HAP-1 (cell line): ENCODE results near the gene VWF.

Experiments used
- DNase-seq, 2 experiments: peaks; one replicate each; pipeline ENCODE4 v3.0.0-alpha.2; 2016 to 2020; ENCODE audit warnings: low spot score in 2 of 2
- H3K27me3 ChIP-seq: fragments of 250-450 bp; sonication (Bioruptor Pico); 2 replicates; pipeline ENCODE4 v1.5.1; 2020; ENCODE audit warnings: low read depth, mild to moderate bottlenecking, moderate library complexity
- H3K36me3 ChIP-seq: fragments of 250-450 bp; sonication (Bioruptor Pico); replicated peaks from 2 replicates; pipeline ENCODE4 v1.5.1; 2020; ENCODE audit warnings: mild to moderate bottlenecking
- H3K4me1 ChIP-seq: fragments of 250-450 bp; sonication (Bioruptor Pico); 2 replicates; pipeline ENCODE4 v1.5.1; 2020; ENCODE audit warnings: mild to moderate bottlenecking
- H3K4me3 ChIP-seq: fragments of 250-450 bp; sonication (Bioruptor Pico); 2 replicates; pipeline ENCODE4 v1.5.1; 2020; ENCODE audit warnings: mild to moderate bottlenecking, moderate library complexity
- H3K9me3 ChIP-seq: fragments of 250-450 bp; sonication (Bioruptor Pico); 2 replicates; pipeline ENCODE4 v1.5.1; 2020; ENCODE audit warnings: mild to moderate bottlenecking, moderate library complexity
- in situ Hi-C: fragments of 300-500 bp; cut with MboI; formaldehyde crosslinking; loops from 3 replicates; pipeline ENCODE4 v1.14.3; 2020; ENCODE audit warnings: low sequenced_read_pairs, inconsistent platforms, mixed read lengths

The VWF gene

DNA sequence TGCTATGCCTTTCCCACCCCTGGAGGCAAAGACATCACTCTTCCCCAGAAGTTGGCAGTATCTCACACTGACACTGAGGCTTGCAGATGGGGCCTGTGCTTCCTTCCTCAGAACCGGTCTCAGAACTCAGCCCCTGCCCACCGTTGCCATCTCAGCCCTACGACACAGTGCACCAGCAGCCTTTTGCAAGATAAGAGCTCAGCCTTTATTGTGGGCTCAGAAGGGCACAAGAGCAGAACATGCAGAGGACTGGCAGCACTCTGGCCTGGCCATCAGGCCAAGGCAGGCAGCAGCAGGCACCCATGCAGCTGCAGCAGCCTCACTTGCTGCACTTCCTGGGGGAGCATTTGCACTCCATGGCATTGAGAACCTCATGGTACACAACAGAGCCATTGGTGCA, 175.8 kb downstream of the VWF start:
- in situ Hi-C loops: no loop called here
- Histone ChIP-seq H3K27me3 (0 out of 2 replicates have a peak, but pooled peaks cover 1% of the 10 kb centered on the region), H3K4me3 (no peak overlapping the region), H3K9me3 (no peaks in the 10 kb centered on the region), H3K36me3 (no peaks in the 10 kb centered on the region), H3K4me1 (no peaks in the 10 kb centered on the region)
- DNase-seq: no peak

DNA sequence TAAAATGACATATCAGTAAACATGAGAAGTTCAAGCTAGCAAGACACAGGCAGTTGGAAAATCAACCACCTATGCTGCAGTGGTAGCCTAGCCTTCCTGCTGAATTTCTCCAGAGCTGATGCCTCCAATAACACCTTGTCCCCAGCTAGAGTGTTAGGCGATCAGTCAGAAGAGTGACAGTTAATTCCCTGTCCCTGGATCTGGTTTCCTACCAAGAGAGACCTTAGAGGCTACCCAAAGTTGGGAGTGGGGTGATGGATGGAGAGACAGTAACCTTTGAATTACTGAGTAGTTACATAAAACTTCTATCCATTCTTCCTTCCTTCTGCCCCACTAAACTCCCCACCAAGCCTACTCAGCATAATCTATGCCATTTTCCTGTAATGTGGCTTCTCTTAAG, 177.5 kb downstream of the VWF start:
- H3K4me1 ChIP-seq: no peaks in the 10 kb centered on the region
- no peak for DNase-seq
- H3K27me3 ChIP-seq: no peaks in the 10 kb centered on the region
- no peaks in the 10 kb centered on the region for H3K36me3 ChIP-seq
- in situ Hi-C loops: no loop called here
- H3K9me3 ChIP-seq: no peaks in the 10 kb centered on the region
- H3K4me3 ChIP-seq: no peak overlapping the region

- no peak for DNase-seq
- H3K4me3 ChIP-seq: no peak overlapping the region
- H3K9me3 ChIP-seq: no peaks in the 10 kb centered on the region
- in situ Hi-C loops: no loop called here
- H3K36me3 ChIP-seq: no peaks in the 10 kb centered on the region
- H3K4me1 ChIP-seq: no peaks in the 10 kb centered on the region
- no peaks in the 10 kb centered on the region for H3K27me3 ChIP-seq
Observed at GRCh38 chr12:5946388-5946787, 178.1 kb downstream of the VWF start.

GRCh38 chr12:5945071-5946008, 179.1 kb downstream of the VWF start, which contains the start of gene ANO2:
ANO2 (minus strand) TSS chr12:5945259; CDS start chr12:5945217, 42 bp downstream.
- DNase-seq: no peak
- in situ Hi-C loops: no loop called here
- H3K4me3 ChIP-seq: no peak within 1 kb of the TSS
- no peaks in the 10 kb centered on the region for H3K4me1 ChIP-seq
- no peaks in the 10 kb centered on the region for H3K36me3 ChIP-seq
- H3K9me3 ChIP-seq: no peaks in the 10 kb centered on the region
- no peaks in the 10 kb centered on the region for H3K27me3 ChIP-seq

- H3K27me3 ChIP-seq: no peaks in the 10 kb centered on the region
- no peak overlapping the region for H3K4me3 ChIP-seq
- H3K4me1 ChIP-seq: no peaks in the 10 kb centered on the region
- no peaks in the 10 kb centered on the region for H3K9me3 ChIP-seq
- no peak for DNase-seq
- no peaks in the 10 kb centered on the region for H3K36me3 ChIP-seq
- in situ Hi-C loops: no loop called here
Observed at GRCh38 chr12:5944688-5945070, 179.8 kb downstream of the VWF start.

DNA sequence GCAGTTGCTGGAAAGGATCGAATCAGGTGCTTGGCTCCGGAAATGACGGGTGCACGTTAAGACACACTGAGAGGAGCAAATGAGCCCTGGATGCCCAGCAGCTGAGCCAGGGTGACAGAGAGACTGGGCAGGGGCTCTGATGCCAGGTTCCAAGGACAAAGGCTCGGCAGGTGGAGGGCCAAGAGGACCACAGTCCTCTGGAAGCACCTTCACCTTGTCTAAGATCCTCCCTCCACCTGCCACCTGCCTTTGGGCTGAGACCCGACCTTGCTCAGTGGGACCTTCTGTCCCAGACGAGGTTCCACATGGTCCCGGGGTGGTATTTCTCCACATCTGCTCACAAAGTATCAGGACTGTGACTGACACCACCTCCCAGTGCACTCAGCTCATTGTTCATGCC, 180.4 kb downstream of the VWF start:
- H3K9me3 ChIP-seq: no peaks in the 10 kb centered on the region
- no peaks in the 10 kb centered on the region for H3K27me3 ChIP-seq
- DNase-seq: no peak
- no peaks in the 10 kb centered on the region for H3K36me3 ChIP-seq
- no peaks in the 10 kb centered on the region for H3K4me1 ChIP-seq
- in situ Hi-C loops: no loop called here
- H3K4me3 ChIP-seq: no peak overlapping the region

GRCh38 chr12:5941907-5942306, 182.6 kb downstream of the VWF start:
- H3K4me3 ChIP-seq: no peak overlapping the region
- in situ Hi-C loops: no loop called here
- DNase-seq: no peak
- H3K36me3 ChIP-seq: no peaks in the 10 kb centered on the region
- H3K4me1 ChIP-seq: no peaks in the 10 kb centered on the region
- no peaks in the 10 kb centered on the region for H3K27me3 ChIP-seq
- H3K9me3 ChIP-seq: no peaks in the 10 kb centered on the region

- in situ Hi-C loops: no loop called here
- no peaks in the 10 kb centered on the region for H3K27me3 ChIP-seq
- DNase-seq: no peak
- H3K36me3 ChIP-seq: no peaks in the 10 kb centered on the region
- no peaks in the 10 kb centered on the region for H3K9me3 ChIP-seq
- no peak overlapping the region for H3K4me3 ChIP-seq
- no peaks in the 10 kb centered on the region for H3K4me1 ChIP-seq
Observed at GRCh38 chr12:5927732-5928516, 196.5 kb downstream of the VWF start.

GRCh38 chr12:5925646-5926045, 198.8 kb downstream of the VWF start:
- no peak for DNase-seq
- Histone ChIP-seq H3K4me3 (no peak overlapping the region), H3K4me1 (no peaks in the 10 kb centered on the region), H3K36me3 (no peaks in the 10 kb centered on the region), H3K9me3 (no peaks in the 10 kb centered on the region), H3K27me3 (no peaks in the 10 kb centered on the region)
- in situ Hi-C loops: no loop called here

- no peaks in the 10 kb centered on the region for H3K27me3 ChIP-seq
- DNase-seq: no peak
- in situ Hi-C loops: no loop called here
Observed at GRCh38 chr12:5924342-5924741, 200.1 kb downstream of the VWF start.

GRCh38 chr12:5923751-5924150, 200.7 kb downstream of the VWF start:
- no peaks in the 10 kb centered on the region for H3K27me3 ChIP-seq
- no peaks in the 10 kb centered on the region for H3K4me1 ChIP-seq
- no peaks in the 10 kb centered on the region for H3K9me3 ChIP-seq
- in situ Hi-C loops: no loop called here
- no peak for DNase-seq
- no peak overlapping the region for H3K4me3 ChIP-seq
- no peaks in the 10 kb centered on the region for H3K36me3 ChIP-seq

More at GRCh38 chr12:5924342-5924741, 200.1 kb downstream of the VWF start:
- no peak overlapping the region for H3K4me3 ChIP-seq
- H3K9me3 ChIP-seq: no peaks in the 10 kb centered on the region
- no peaks in the 10 kb centered on the region for H3K4me1 ChIP-seq
- no peaks in the 10 kb centered on the region for H3K36me3 ChIP-seq

DNA sequence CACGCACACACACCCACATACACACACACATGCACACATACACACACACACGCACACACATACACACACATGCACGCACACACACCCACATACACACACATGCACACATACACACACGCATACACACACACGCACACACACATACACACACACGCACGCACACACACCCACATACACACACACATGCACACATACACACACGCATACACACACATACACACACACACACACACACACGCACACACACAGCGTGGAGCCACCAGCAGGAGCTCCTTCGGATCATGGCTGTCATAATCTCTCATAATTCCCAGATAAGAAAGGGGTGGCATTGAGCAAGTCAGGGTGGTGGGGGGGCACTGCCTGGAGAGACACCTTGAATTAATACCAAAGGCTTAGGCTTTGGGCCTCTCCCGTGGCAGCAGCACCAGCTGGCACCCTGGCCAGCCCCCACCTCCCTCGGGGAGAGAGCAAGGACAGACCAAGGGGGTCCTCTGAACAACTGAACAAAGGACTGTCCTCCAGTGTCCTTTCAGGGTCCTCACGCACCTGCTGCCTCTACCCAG, 201.3 kb downstream of the VWF start:
- Histone ChIP-seq H3K4me1 (no peaks in the 10 kb centered on the region), H3K4me3 (no peak overlapping the region), H3K9me3 (no peaks in the 10 kb centered on the region), H3K27me3 (no peaks in the 10 kb centered on the region), H3K36me3 (no peaks in the 10 kb centered on the region)
- in situ Hi-C loops: no loop called here
- no peak for DNase-seq

DNA sequence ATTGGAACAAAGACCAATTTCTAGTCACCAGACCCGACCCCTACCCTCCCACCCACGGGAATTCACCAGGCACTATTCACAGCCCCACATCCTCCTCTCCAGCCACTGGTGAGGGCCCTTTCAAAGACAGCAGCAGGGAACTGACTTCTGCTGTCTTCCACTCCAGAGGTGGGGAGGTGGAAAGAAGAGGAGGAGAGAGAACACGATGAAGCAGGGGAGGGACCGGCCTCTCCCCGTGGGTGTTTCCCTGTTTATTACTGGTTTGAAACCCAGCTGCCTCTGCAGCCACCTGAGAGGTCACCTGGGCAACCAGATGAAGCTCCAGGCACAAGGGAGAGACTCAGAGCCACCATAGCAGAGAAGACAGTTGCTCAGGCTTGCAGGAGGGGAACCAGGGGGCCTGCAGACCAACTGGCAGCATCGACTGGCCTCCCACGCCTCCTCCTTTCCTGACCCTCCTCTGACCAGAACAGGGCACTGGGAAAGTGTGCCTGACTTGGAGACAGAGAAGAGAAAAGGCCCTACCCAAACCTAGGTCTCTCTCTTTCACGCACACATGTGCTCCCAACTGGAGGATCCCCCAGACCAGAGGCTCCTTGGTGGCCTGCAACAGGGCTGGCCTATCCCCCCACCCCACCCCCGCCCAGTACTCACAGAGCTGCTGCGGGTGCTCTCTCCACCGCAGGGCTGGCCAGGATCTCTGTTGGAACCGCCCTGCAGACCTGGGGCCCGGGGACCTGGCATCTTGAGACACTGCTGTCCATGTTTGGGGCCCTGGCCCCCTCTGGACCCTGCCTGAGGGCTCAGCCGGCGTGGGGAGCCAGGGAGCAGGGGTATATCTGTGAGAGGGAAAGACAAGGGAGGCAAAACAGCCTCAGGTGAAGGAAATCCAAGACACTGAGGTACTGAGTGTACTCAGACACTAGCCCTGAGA, 202.2 kb downstream of the VWF start:
- in situ Hi-C loops: no loop called here
- Histone ChIP-seq H3K27me3 (no peaks in the 10 kb centered on the region), H3K9me3 (no peaks in the 10 kb centered on the region), H3K4me1 (no peaks in the 10 kb centered on the region), H3K36me3 (no peaks in the 10 kb centered on the region), H3K4me3 (no peak overlapping the region)
- DNase-seq: no peak
